H1 (cell line): ENCODE measurements around the gene SSPN. TPM values are rescaled to one million over a fixed set of nuclear protein-coding genes. Genes with fewer than 3 reads are reported as not detected.

ENCODE experiments used
- BACH1 ChIP-seq: IDR thresholded peaks from 2 replicates; pipeline ENCODE4 v1.6.1; 2012; ENCODE audit warnings: low read length, improper control_type of control experiment
- BRCA1 ChIP-seq: IDR thresholded peaks from 2 replicates; pipeline ENCODE4 v1.6.1; 2012; ENCODE audit warnings: low read depth, low read length, improper control_type of control experiment
- GABPA ChIP-seq: IDR thresholded peaks from 2 replicates; pipeline ENCODE4 v1.6.1; 2011; ENCODE audit warnings: mild to moderate bottlenecking, low read length, moderate library complexity, borderline replicate concordance; ENCODE audit not compliant: insufficient read depth
- KDM4A ChIP-seq: IDR thresholded peaks from one replicate; pipeline ENCODE4 v1.7.1; 2012; ENCODE audit warnings: low read depth, mild to moderate bottlenecking, moderate library complexity, low read length, inconsistent platforms; ENCODE audit not compliant: severe bottlenecking
- NANOG ChIP-seq: IDR thresholded peaks from 2 replicates; pipeline ENCODE4 v1.6.1; 2011; ENCODE audit warnings: low read length, low read depth, mild to moderate bottlenecking, inconsistent platforms; ENCODE audit not compliant: insufficient read depth, poor library complexity, severe bottlenecking
- SIN3A ChIP-seq, 2 experiments: IDR thresholded peaks in 1 of 2; conservative IDR thresholded peaks in 1 of 2; 2 replicates each; pipeline ENCODE4 v1.6.1; 2011 to 2012; ENCODE audit warnings: low read length in 2 of 2, improper control_type of control experiment in 1 of 2, low read depth in 1 of 2, mild to moderate bottlenecking in 1 of 2
- polyA plus RNA-seq, 7 experiments: library from polyadenylated mRNA; depleted of rRNA in 3 of 7; stranded (reverse) in 5 of 7; unstranded in 2 of 7; fragments of >200 nt in 5 of 7; fragments of 200-250 nt in 2 of 7; gene quantifications; 1 replicate in 5 of 7; 2 replicates in 1 of 7; 4 replicates in 1 of 7; pipeline versions ENCODE4 v1.2.1 to v1.2.3, GENCODE V29; 2011 to 2013; ENCODE audit warnings: missing spikeins in 2 of 7, mixed read lengths in 2 of 7
- total RNA-seq: library from RNA; stranded (reverse); fragmentation: NEBNext Ultra II Directional; extraction: Animal tissue kit (Norgen Biotek cat#: 25700); gene quantifications from 2 replicates; pipeline ENCODE4 v1.2.1, GENCODE V29; 2021

Gene SSPN
- total and polyA plus RNA-seq, 2 of the 8 experiments (the other 6 are each of a cell fraction or from before 2014, with no cell fraction given), result 0.86 to 1.8 TPM

DNA sequence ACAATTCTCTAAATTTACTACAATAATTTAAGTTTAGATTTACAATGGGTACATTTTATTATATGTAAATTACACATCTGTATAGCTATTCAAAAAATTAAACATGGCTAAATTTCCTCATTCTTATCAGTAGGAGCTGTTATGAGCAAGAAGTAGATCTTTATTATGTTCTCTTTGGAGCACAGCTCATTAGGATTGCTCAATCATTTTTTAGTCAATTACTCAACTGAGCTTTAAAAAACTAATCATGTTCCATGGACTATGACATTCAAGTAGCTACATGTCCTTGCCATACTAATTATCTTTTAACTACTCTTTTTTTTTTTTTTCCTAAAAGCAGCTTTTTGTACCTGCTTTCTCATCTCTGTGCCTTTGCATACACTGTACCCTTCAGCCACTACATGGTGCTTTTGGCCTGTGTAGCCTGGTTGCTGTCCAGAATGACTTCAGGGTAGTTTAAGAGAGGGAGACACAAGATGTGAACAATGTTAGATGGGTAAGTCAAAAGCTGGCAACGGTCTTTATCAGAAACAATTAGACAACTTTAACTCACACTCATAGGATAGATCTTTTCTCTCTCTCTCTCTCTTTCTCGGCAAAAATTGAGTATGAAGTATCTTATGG is 69.0 kb downstream of the SSPN start (continued):
- TF ChIP-seq BRCA1 (no peak), GABPA (no peak), SIN3A (conservative IDR thresholded peaks at IDR 0.05 in 1 of 2, IDR thresholded peaks at IDR 0.05 in 1 of 2; ENCODE audit: low read depth in 1 of 2, low read length in 2 of 2) (no peak), KDM4A (no peak), NANOG (no peak), BACH1 (no peak)
